Panc1 (cell line): ENCODE data around the gene KCNE2. TPM values are rescaled to one million over a fixed set of nuclear protein-coding genes. Genes with fewer than 3 reads are reported as not detected.

Experiments used
- ATAC-seq: fragments of 200-7000 bp; cut with Tn5 transposase; 2 replicates; pipeline ENCODE4 v1.9.1; 2020; ENCODE audit warnings: mild to moderate bottlenecking, moderate library complexity
- BruUV-seq: library from RNA; stranded (reverse); fragments of 400-500 nt; replicated peaks from 2 replicates; lab custom pipeline; 2021; lab: Mats Ljungman, UMichigan
- CTCF ChIA-PET: fragments of 300-600 bp; sonication (Branson Sonifier 250); formaldehyde crosslinking; loops from one replicate; lab custom pipeline; 2022; ENCODE audit warnings: antibody characterized with exemption; lab: Charles Lee
- POLR2A ChIA-PET: fragments of 300-600 bp; sonication (Branson Sonifier 250); formaldehyde crosslinking; loops from one replicate; lab custom pipeline; 2022; ENCODE audit warnings: antibody characterized with exemption; lab: Charles Lee
- DNase-seq: peaks from one replicate; pipeline ENCODE4 v3.0.0-alpha.2; 2010; ENCODE audit warnings: low read depth, low spot score
- H3K27ac ChIP-seq: 2 replicates; pipeline ENCODE4 v1.5.1; 2011; ENCODE audit warnings: mild to moderate bottlenecking, low read length, inconsistent platforms
- H3K27me3 ChIP-seq: fragments of 200-500 bp; sonication (Bioruptor generic); 2 replicates; pipeline ENCODE4 v1.6.0; 2014; ENCODE audit warnings: low read length, inconsistent platforms; ENCODE audit not compliant: control insufficient read depth, insufficient read depth
- H3K36me3 ChIP-seq: fragments of 200-500 bp; sonication (Bioruptor generic); 2 replicates; pipeline ENCODE4 v1.5.1; 2014; ENCODE audit warnings: inconsistent platforms, mild to moderate bottlenecking, low read length, moderate library complexity; ENCODE audit not compliant: control insufficient read depth, insufficient read depth
- H3K4me1 ChIP-seq: 2 replicates; pipeline ENCODE4 v1.5.1; 2011; ENCODE audit warnings: inconsistent platforms, mild to moderate bottlenecking, low read length, moderate library complexity; ENCODE audit not compliant: control insufficient read depth, insufficient read depth
- H3K4me3 ChIP-seq, 2 experiments: 2 replicates each; pipeline ENCODE4 v1.5.1; 2011 to 2012; ENCODE audit warnings: low read depth in 2 of 2, low read length in 2 of 2, mild to moderate bottlenecking in 2 of 2, inconsistent platforms in 1 of 2, moderate library complexity in 1 of 2
- H3K9me3 ChIP-seq: fragments of 200-500 bp; sonication (Bioruptor generic); 2 replicates; pipeline ENCODE4 v1.5.1; 2014; ENCODE audit warnings: low read depth, mild to moderate bottlenecking, inconsistent platforms, low read length, moderate library complexity; ENCODE audit not compliant: control insufficient read depth, insufficient read depth
- CTCF ChIP-seq: fragments of 450-650 bp; IDR thresholded peaks from 2 replicates; pipeline ENCODE4 v1.5.1; 2017; ENCODE audit warnings: mild to moderate bottlenecking
- POLR2AphosphoS5 ChIP-seq: IDR thresholded peaks from 2 replicates; pipeline ENCODE4 v1.6.1; 2012; ENCODE audit warnings: mild to moderate bottlenecking, low read depth, low read length, moderate library complexity
- REST ChIP-seq, 2 experiments: IDR thresholded peaks; 2 replicates each; pipeline ENCODE4 v1.6.1; 2011 to 2012; ENCODE audit warnings: low read depth in 2 of 2, control low read depth in 1 of 2, low read length in 1 of 2, mild to moderate bottlenecking in 1 of 2, moderate library complexity in 1 of 2; ENCODE audit not compliant: insufficient read depth in 1 of 2
- SIN3A ChIP-seq: IDR thresholded peaks from 2 replicates; pipeline ENCODE4 v1.6.1; 2012; ENCODE audit warnings: low read depth, mild to moderate bottlenecking, low read length, moderate library complexity, borderline replicate concordance; ENCODE audit not compliant: insufficient read depth
- TCF7L2 ChIP-seq: IDR thresholded peaks from 2 replicates; pipeline ENCODE4 v1.6.1; 2011; ENCODE audit warnings: mild to moderate bottlenecking, low read depth, low read length, inconsistent platforms
- in situ Hi-C: cut with HindIII; loops from 2 replicates; pipeline ENCODE4 v1.10.0; 2016; ENCODE audit warnings: low sequenced_read_pairs, low pct_unique_long_range_greater_than_20kb
- intact Hi-C: fragments of 100-400 bp; cut with micrococcal nuclease; formaldehyde crosslinking; loops from one replicate; pipeline ENCODE4 v1.10.0; 2022; ENCODE audit not compliant: unreplicated experiment
- total RNA-seq: library from RNA; stranded (reverse); gene quantifications from one replicate; pipeline ENCODE4 v1.2.1, GENCODE V29; 2021; ENCODE audit not compliant: unreplicated experiment

KCNE2 gene
- total RNA-seq, 1 experiment from 2014 or later, result not detected

- ATAC-seq (no peak), DNase-seq (no peak)
- ChIA-PET CTCF (interaction anchor here (1.0 kb wide), 1 partner anchor 10 kb away, joined by 3 read pairs; no protein-coding TSS in a partner anchor), POLR2A (no interaction called here)
- Histone ChIP-seq H3K27ac (no peak overlapping the region), H3K4me3 (no peak overlapping the region), H3K36me3 (no peaks in the 10 kb centered on the region), H3K9me3 (no peaks in the 10 kb centered on the region), H3K27me3 (no peaks in the 10 kb centered on the region), H3K4me1 (no peaks in the 10 kb centered on the region)
- intact Hi-C loops, result no loop called here
- TF ChIP-seq CTCF (no peak), REST (IDR thresholded peaks at IDR 0.05; ENCODE audit: insufficient read depth in 1 of 2, low read depth in 2 of 2, low read length in 1 of 2) (no peak), TCF7L2 (no peak), POLR2AphosphoS5 (no peak), SIN3A (no peak)
- no TSS peak for BruUV-seq
- in situ Hi-C loops, result no loop called here
Measured at GRCh38 chr21:34337741-34338140, 26.1 kb upstream of the KCNE2 start.

- in situ Hi-C loops, result no loop called here
- POLR2A ChIA-PET, result no interaction called here
- intact Hi-C loops, result no loop called here
Measured at GRCh38 chr21:34338226-34338625, 25.6 kb upstream of the KCNE2 start.

More at GRCh38 chr21:34338226-34338625, 25.6 kb upstream of the KCNE2 start:
- Histone ChIP-seq H3K36me3 (no peaks in the 10 kb centered on the region), H3K9me3 (no peaks in the 10 kb centered on the region), H3K27me3 (no peaks in the 10 kb centered on the region), H3K4me1 (no peaks in the 10 kb centered on the region), H3K4me3 (no peak overlapping the region), H3K27ac (no peak overlapping the region)
- DNase-seq, result no peak
- CTCF ChIA-PET, result interaction anchor here (1.0 kb wide), 1 partner anchor 10 kb away, joined by 3 read pairs; no protein-coding TSS in a partner anchor
- no TSS peak for BruUV-seq
- TF ChIP-seq CTCF, result no peak
- no peak for TF ChIP-seq SIN3A
- TF ChIP-seq REST (IDR thresholded peaks at IDR 0.05; ENCODE audit: insufficient read depth in 1 of 2, low read depth in 2 of 2, low read length in 1 of 2), result no peak
- no peak for TF ChIP-seq POLR2AphosphoS5
- TF ChIP-seq TCF7L2, result no peak
- no peak for ATAC-seq
